GM23248 (cell line): ENCODE measurements around the gene PDIA6.

Source experiments
- EZH2 ChIP-seq: fragments of 200-600 bp; sonication (generic); IDR thresholded peaks from 2 replicates; pipeline ENCODE4 v1.6.1; 2018; ENCODE audit warnings: antibody characterized with exemption, mild to moderate bottlenecking; ENCODE audit not compliant: insufficient read depth, poor library complexity, severe bottlenecking
- EZH2phosphoT487 ChIP-seq: fragments of 200-600 bp; sonication (generic); IDR thresholded peaks from 2 replicates; pipeline ENCODE4 v1.6.1; 2018; ENCODE audit warnings: antibody characterized with exemption, moderate library complexity, mild to moderate bottlenecking, low read depth; ENCODE audit not compliant: insufficient read depth

- TF ChIP-seq EZH2: no peak
- TF ChIP-seq EZH2phosphoT487: no peak
Measured at GRCh38 chr2:10839813-10840212, 27.2 kb upstream of the PDIA6 start.
